ENCODE results near the gene PCSK5. TPM values are rescaled to one million over a fixed set of nuclear protein-coding genes. Genes with fewer than 3 reads are reported as not detected.

The PCSK5 gene
- total and polyA plus RNA-seq, 2 donors (not counting 3 experiments of a cell fraction or from before 2014, with no cell fraction given), result 2.6 to 4.8 TPM

DNA sequence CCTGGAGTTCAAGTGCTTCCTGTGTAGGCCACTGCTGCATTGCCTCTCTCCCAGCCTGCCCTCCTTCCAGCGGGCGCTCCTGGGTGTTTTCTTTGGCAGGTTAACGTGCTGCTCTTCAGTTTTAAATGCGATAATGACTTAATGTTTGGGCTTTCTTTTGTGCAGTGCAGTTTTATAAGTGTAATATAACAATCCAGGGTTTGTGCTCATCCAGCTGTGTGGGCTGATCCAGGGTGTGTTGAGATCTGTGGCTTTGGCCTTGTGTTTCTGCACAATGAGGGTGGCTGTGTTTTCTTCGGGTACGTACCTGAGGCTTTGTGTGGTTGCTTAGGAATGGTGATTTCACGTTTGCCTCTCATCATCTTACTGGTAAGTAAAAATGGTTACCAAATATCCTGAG, 50.6 kb downstream of the PCSK5 start:
- Histone ChIP-seq H4K20me1 (replicated peaks; ENCODE audit: control insufficient read depth, extremely low read depth, insufficient read depth, low read length) (no peaks in the 10 kb centered on the region), H3K36me3 (ENCODE audit: control insufficient read depth in 2 of 2, extremely low read depth in 1 of 2, insufficient read depth in 2 of 2, low read length in 2 of 2) (no peaks in the 10 kb centered on the region), H2AFZ (ENCODE audit: low read depth, low read length) (no peak overlapping the region), H3K4me1 (ENCODE audit: control insufficient read depth, extremely low read depth, insufficient read depth, low read length) (no peaks in the 10 kb centered on the region), H3K4me3 (replicated peaks in 1 of 3; ENCODE audit: insufficient read depth in 1 of 3, low read depth in 1 of 3, low read length in 3 of 3) (no peak overlapping the region), H3K4me2 (ENCODE audit: insufficient read depth, low read length) (no peak overlapping the region), H3K9me1 (replicated peaks; ENCODE audit: control insufficient read depth, extremely low read depth, insufficient read depth, low read length) (no peaks in the 10 kb centered on the region), H3K9me3 (replicated peaks; ENCODE audit: control insufficient read depth, insufficient read depth, low read length) (no peaks in the 10 kb centered on the region), H3K27me3 (ENCODE audit: control insufficient read depth in 2 of 2, insufficient read depth in 2 of 2, low read length in 2 of 2) (no peaks in the 10 kb centered on the region), H3K79me2 (ENCODE audit: control insufficient read depth, insufficient read depth, low read length) (no peaks in the 10 kb centered on the region), H3K27ac (ENCODE audit: insufficient read depth, low read depth, low read length) (no peak overlapping the region), H3K9ac (replicated peaks; ENCODE audit: extremely low read depth, insufficient read depth, low read length) (no peak overlapping the region)
- FAIRE-seq (no peak), DNase-seq (ENCODE audit: low read depth, low spot score) (no peak)
- dilution Hi-C loops (cut with MboI; ENCODE audit: extremely low pct_ligation_motif_present, low sequenced_read_pairs) (no loop called here), intact Hi-C loops (cut with micrococcal nuclease) (no loop called here)
- ChIA-PET POLR2A (no interaction called here), CTCF (no interaction called here)
- no TSS peak for BruUV-seq (replicated peaks)
- no peak for TF ChIP-seq CTCF (IDR thresholded peaks at IDR 0.05; ENCODE audit: extremely low read depth in 1 of 2, insufficient read depth in 1 of 2, low read depth in 1 of 2, low read length in 2 of 2)

DNA sequence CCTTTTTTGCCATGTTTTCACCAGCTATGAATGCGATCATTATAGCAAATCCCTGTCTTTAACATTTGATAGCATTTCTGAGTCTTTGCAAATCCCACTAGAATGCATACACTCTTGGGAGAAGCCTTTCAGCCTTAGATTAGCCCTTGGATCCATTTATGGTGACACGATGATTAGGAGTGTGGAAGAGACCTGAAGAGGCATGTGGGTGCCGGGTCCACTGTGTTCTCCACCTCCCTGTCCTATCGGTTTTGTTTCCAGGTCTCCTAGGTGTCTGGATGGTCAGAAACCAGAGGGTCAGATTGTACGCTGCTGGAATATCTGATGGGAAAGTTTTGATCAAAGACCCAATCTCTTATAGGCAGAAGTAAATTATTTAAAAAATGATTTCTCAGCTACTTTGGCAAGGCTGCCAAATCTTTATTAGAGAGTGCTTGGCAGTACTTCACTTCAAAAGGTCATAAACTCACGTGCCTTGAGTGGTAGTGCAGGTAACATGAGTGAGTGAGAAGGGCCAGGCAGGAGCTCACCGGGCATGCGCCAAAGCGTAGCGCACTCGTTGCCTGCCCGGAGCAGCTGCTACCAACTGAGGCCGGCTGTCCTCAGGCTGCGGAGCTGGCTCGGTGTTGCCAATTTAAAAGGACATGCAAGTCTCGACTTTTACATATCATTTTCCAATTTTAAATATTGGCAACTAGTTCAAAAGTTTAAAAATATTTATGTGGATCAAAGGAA, 51.3 kb downstream of the PCSK5 start:
- Histone ChIP-seq H3K27me3 (ENCODE audit: control insufficient read depth in 2 of 2, insufficient read depth in 2 of 2, low read length in 2 of 2) (no peaks in the 10 kb centered on the region), H3K9me1 (replicated peaks; ENCODE audit: control insufficient read depth, extremely low read depth, insufficient read depth, low read length) (no peaks in the 10 kb centered on the region), H2AFZ (ENCODE audit: low read depth, low read length) (no peak overlapping the region), H3K36me3 (ENCODE audit: control insufficient read depth in 2 of 2, extremely low read depth in 1 of 2, insufficient read depth in 2 of 2, low read length in 2 of 2) (no peaks in the 10 kb centered on the region), H3K27ac (ENCODE audit: insufficient read depth, low read depth, low read length) (no peak overlapping the region), H3K4me1 (ENCODE audit: control insufficient read depth, extremely low read depth, insufficient read depth, low read length) (no peaks in the 10 kb centered on the region), H4K20me1 (replicated peaks; ENCODE audit: control insufficient read depth, extremely low read depth, insufficient read depth, low read length) (no peaks in the 10 kb centered on the region), H3K4me2 (ENCODE audit: insufficient read depth, low read length) (no peak overlapping the region), H3K4me3 (replicated peaks in 1 of 3; ENCODE audit: insufficient read depth in 1 of 3, low read depth in 1 of 3, low read length in 3 of 3) (no peak overlapping the region), H3K9ac (replicated peaks; ENCODE audit: extremely low read depth, insufficient read depth, low read length) (no peak overlapping the region), H3K9me3 (replicated peaks; ENCODE audit: control insufficient read depth, insufficient read depth, low read length) (no peaks in the 10 kb centered on the region), H3K79me2 (ENCODE audit: control insufficient read depth, insufficient read depth, low read length) (no peaks in the 10 kb centered on the region)
- CTCF ChIA-PET, result no interaction called here
- BruUV-seq (replicated peaks), result no TSS peak
- POLR2A ChIA-PET, result no interaction called here
- intact Hi-C loops (cut with micrococcal nuclease) (no loop called here), dilution Hi-C loops (cut with MboI; ENCODE audit: extremely low pct_ligation_motif_present, low sequenced_read_pairs) (no loop called here)
- no peak for DNase-seq (ENCODE audit: low read depth, low spot score)
- no peak for FAIRE-seq
- TF ChIP-seq FOS (IDR thresholded peaks at IDR 0.05; ENCODE audit: borderline replicate concordance, insufficient read depth, low read length) (no peak), MYC (IDR thresholded peaks at IDR 0.05; ENCODE audit: low read depth, low read length) (no peak), CTCF (IDR thresholded peaks at IDR 0.05; ENCODE audit: extremely low read depth in 1 of 2, insufficient read depth in 1 of 2, low read depth in 1 of 2, low read length in 2 of 2) (no peak), POLR2A (IDR thresholded peaks at IDR 0.05; ENCODE audit: low read depth, low read length) (no peak), EZH2 (IDR thresholded peaks at IDR 0.05; ENCODE audit: borderline replicate concordance, low read depth, low read length, severe bottlenecking) (no peak), JUN (IDR thresholded peaks at IDR 0.05; ENCODE audit: borderline replicate concordance, insufficient read depth, insufficient read length, low read depth) (no peak), POLR2AphosphoS5 (IDR thresholded peaks at IDR 0.05; ENCODE audit: insufficient read depth, low read depth, low read length) (no peak), GATA2 (IDR thresholded peaks at IDR 0.05; ENCODE audit: insufficient read depth, insufficient read length, low read depth, low read length) (no peak)
- TF ChIP-seq, protein P1, sequence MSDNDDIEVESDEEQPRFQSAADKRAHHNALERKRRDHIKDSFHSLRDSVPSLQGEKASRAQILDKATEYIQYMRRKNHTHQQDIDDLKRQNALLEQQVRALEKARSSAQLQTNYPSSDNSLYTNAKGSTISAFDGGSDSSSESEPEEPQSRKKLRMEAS (IDR thresholded peaks at IDR 0.05; ENCODE audit: insufficient read depth, insufficient read length), result no peak
